Measurements from ENCODE around the gene S100A10.

S100A10 gene

GRCh38 chr1:152002960-152003359, 9.3 kb upstream of the S100A10 start:
- no peak overlapping the region for H3K4me3 ChIP-seq (ENCODE audit: low read depth, low read length)
- no peak for TF ChIP-seq CTCF (IDR thresholded peaks at IDR 0.05; ENCODE audit: control insufficient read depth, extremely low read depth, insufficient read depth)
- no peak for DNase-seq (ENCODE audit: low read depth)

- H3K4me3 ChIP-seq (ENCODE audit: low read depth, low read length), result no peak overlapping the region
- TF ChIP-seq CTCF (IDR thresholded peaks at IDR 0.05; ENCODE audit: control insufficient read depth, extremely low read depth, insufficient read depth), result peak; percentile 93
- DNase-seq (ENCODE audit: low read depth), result peak; percentile 85
These were observed 8.2 kb upstream of the S100A10 start for GRCh38 chr1:152001631-152002584.

- no peak for DNase-seq (ENCODE audit: low read depth)
- TF ChIP-seq CTCF (IDR thresholded peaks at IDR 0.05; ENCODE audit: control insufficient read depth, extremely low read depth, insufficient read depth), result no peak
- no peak overlapping the region for H3K4me3 ChIP-seq (ENCODE audit: low read depth, low read length)
These were observed 7.4 kb upstream of the S100A10 start for GRCh38 chr1:152000964-152001630.

GRCh38 chr1:151998611-151999362, 5.1 kb upstream of the S100A10 start:
- TF ChIP-seq CTCF (IDR thresholded peaks at IDR 0.05; ENCODE audit: control insufficient read depth, extremely low read depth, insufficient read depth), result no peak
- H3K4me3 ChIP-seq (ENCODE audit: low read depth, low read length), result no peak overlapping the region
- DNase-seq (ENCODE audit: low read depth), result no peak

- no peak overlapping the region for H3K4me3 ChIP-seq (ENCODE audit: low read depth, low read length)
- TF ChIP-seq CTCF (IDR thresholded peaks at IDR 0.05; ENCODE audit: control insufficient read depth, extremely low read depth, insufficient read depth), result no peak
- no peak for DNase-seq (ENCODE audit: low read depth)
These were observed 3.6 kb upstream of the S100A10 start for GRCh38 chr1:151997284-151997570.

GRCh38 chr1:151995774-151996173, 2.1 kb upstream of the S100A10 start:
- H3K4me3 ChIP-seq (ENCODE audit: low read depth, low read length), result no peak overlapping the region
- TF ChIP-seq CTCF (IDR thresholded peaks at IDR 0.05; ENCODE audit: control insufficient read depth, extremely low read depth, insufficient read depth), result no peak

More at GRCh38 chr1:151995774-151996173, 2.1 kb upstream of the S100A10 start:
- no peak for DNase-seq (ENCODE audit: low read depth)

All from LNCaP clone FGC (cell line).